ENCODE results near the gene PGBD1.

GRCh38 chr6:28257042-28257441, 24.3 kb upstream of the PGBD1 start:
- TF ChIP-seq POLR2AphosphoS5 (IDR thresholded peaks at IDR 0.05) (no peak), CTCF (IDR thresholded peaks at IDR 0.05 in 8 of 11, conservative IDR thresholded peaks at IDR 0.05 in 3 of 11) (no peak), POLR2A (IDR thresholded peaks at IDR 0.05) (no peak)
